HepG2 (cell line): ENCODE data around the gene ZNF433. TPM values are rescaled to one million over a fixed set of nuclear protein-coding genes. Genes with fewer than 3 reads are reported as not detected.
"Not testable (repeated sequence)": the region's sequence is repeated elsewhere in the genome, so short reads cannot be mapped to it uniquely, and the experiment has no call there.

ENCODE experiments used
- ATAC-seq: fragments of 200-7000 bp; cut with Tn5 transposase; 3 replicates; pipeline ENCODE4 v1.9.1; 2020; ENCODE audit warnings: mild to moderate bottlenecking, moderate library complexity
- BruUV-seq: library from RNA; stranded (reverse); fragments of 400-500 nt; replicated peaks from 2 replicates; lab custom pipeline; 2021; lab: Mats Ljungman, UMichigan
- CTCF ChIA-PET: fragments of 300-600 bp; formaldehyde crosslinking; extraction: SDS; loops from one replicate; lab custom pipeline; 2021; ENCODE audit warnings: low total read pairs, inconsistent platforms, low intra/inter-chr PET ratio; lab: Yijun Ruan, JAX
- POLR2A ChIA-PET: fragments of 350-600 bp; sonication (Branson Sonifier 250); formaldehyde crosslinking; loops from one replicate; lab custom pipeline; 2020; ENCODE audit warnings: antibody characterized with exemption, inconsistent platforms; lab: Yijun Ruan, JAX
- DNase-seq: peaks from one replicate; pipeline ENCODE4 v3.0.0-alpha.2; 2015; ENCODE audit warnings: low spot score
- FAIRE-seq: peaks from 3 replicates; lab custom pipeline; 2011; peaks lifted over from hg19 to GRCh38; lab: Jason Lieb, UNC
- H2AFZ ChIP-seq: one replicate; pipeline ENCODE4 v1.6.1; 2011; ENCODE audit warnings: low read length, inconsistent platforms
- H3K27ac ChIP-seq: fragments of 300-600 bp; 3 replicates; pipeline ENCODE4 v1.8.0; 2011; ENCODE audit warnings: mixed run types, mild to moderate bottlenecking, mixed read lengths, low read length, inconsistent platforms; ENCODE audit not compliant: insufficient read depth; ENCODE audit errors: extremely low read length
- H3K27me3 ChIP-seq, 2 experiments: fragments of 200-600 bp in 1 of 2; 2 replicates in 1 of 2; 3 replicates in 1 of 2; pipeline versions ENCODE4 v1.6.0 to v1.8.0; 2011; ENCODE audit warnings: low read length in 2 of 2, mild to moderate bottlenecking in 2 of 2, moderate library complexity in 2 of 2, inconsistent platforms in 1 of 2; ENCODE audit not compliant: insufficient read depth in 2 of 2, control insufficient read depth in 1 of 2
- H3K36me3 ChIP-seq, 2 experiments: fragments of 200-600 bp in 1 of 2; replicated peaks in 1 of 2; 2 replicates in 1 of 2; 3 replicates in 1 of 2; pipeline versions ENCODE4 v1.5.1 to v1.8.0; 2011; ENCODE audit warnings: low read length in 2 of 2, inconsistent platforms in 1 of 2; ENCODE audit not compliant: insufficient read depth in 2 of 2, control insufficient read depth in 1 of 2
- H3K4me1 ChIP-seq: 2 replicates; pipeline ENCODE4 v1.5.1; 2012; ENCODE audit warnings: low read length, inconsistent platforms; ENCODE audit not compliant: insufficient read depth
- H3K4me2 ChIP-seq: 2 replicates; pipeline ENCODE4 v1.6.0; 2011; ENCODE audit warnings: low read depth, low read length, inconsistent platforms
- H3K4me3 ChIP-seq, 3 experiments: fragments of 200-600 bp in 1 of 3; sonication (generic), shearing (Covaris generic) in 1 of 3; replicated peaks in 1 of 3; 2 replicates each; pipeline ENCODE4 v1.5.1; 2011 to 2016; ENCODE audit warnings: low read length in 3 of 3, inconsistent platforms in 2 of 3, low read depth in 2 of 3, mild to moderate bottlenecking in 2 of 3, control low read depth in 1 of 3, mixed read lengths in 1 of 3; ENCODE audit not compliant: insufficient read depth in 1 of 3
- H3K79me2 ChIP-seq: one replicate; pipeline ENCODE4 v1.6.1; 2011; ENCODE audit warnings: low read length, inconsistent platforms; ENCODE audit not compliant: insufficient read depth
- H3K9ac ChIP-seq: 2 replicates; pipeline ENCODE4 v1.6.0; 2011; ENCODE audit warnings: mild to moderate bottlenecking, low read depth, low read length, inconsistent platforms; ENCODE audit not compliant: insufficient read depth
- H3K9me3 ChIP-seq: 2 replicates; pipeline ENCODE4 v1.5.1; 2012; ENCODE audit warnings: mild to moderate bottlenecking, low read length
- H4K20me1 ChIP-seq: 2 replicates; pipeline ENCODE4 v1.6.0; 2011; ENCODE audit warnings: inconsistent platforms, mild to moderate bottlenecking, low read length, moderate library complexity; ENCODE audit not compliant: insufficient read depth
- BCL6 ChIP-seq: IDR thresholded peaks from 2 replicates; pipeline ENCODE4 v1.6.1; 2016; ENCODE audit warnings: missing genetic modification reagents, missing compliant biosample characterization
- CEBPZ ChIP-seq: IDR thresholded peaks from 2 replicates; pipeline ENCODE4 v1.6.1; 2012; ENCODE audit warnings: low read length, improper control_type of control experiment
- IKZF5 ChIP-seq: IDR thresholded peaks from 2 replicates; pipeline ENCODE4 v1.6.1; 2018; ENCODE audit warnings: missing genetic modification reagents, mild to moderate bottlenecking, missing compliant biosample characterization
- PRMT3 ChIP-seq: sonication (generic); formaldehyde crosslinking; IDR thresholded peaks from 2 replicates; pipeline ENCODE4 v1.8.1; 2022; ENCODE audit warnings: low read depth, mild to moderate bottlenecking, moderate library complexity, missing genetic modification reagents, borderline replicate concordance
- SP5 ChIP-seq: IDR thresholded peaks from 2 replicates; pipeline ENCODE4 v1.6.1; 2016; ENCODE audit warnings: low read depth, borderline replicate concordance
- ZNF75D ChIP-seq: sonication (generic); formaldehyde crosslinking; IDR thresholded peaks from 2 replicates; pipeline ENCODE4 v1.8.1; 2023; ENCODE audit warnings: missing genetic modification reagents, mild to moderate bottlenecking, borderline replicate concordance
- WGBS: methylation state at CpG from one replicate; pipeline ENCODE4 v1.1.6; 2017; ENCODE audit warnings: low lambda C conversion rate; 5-methylcytosine and 5-hydroxymethylcytosine counted together
- in situ Hi-C: cut with HindIII; loops from 2 replicates; pipeline ENCODE4 v1.10.0; 2017; ENCODE audit warnings: low pct_unique_long_range_greater_than_20kb; ENCODE audit not compliant: extremely low pct_ligation_motif_present
- intact Hi-C: fragments of 100-400 bp; cut with micrococcal nuclease; formaldehyde crosslinking; loops from one replicate; pipeline ENCODE4 v1.10.0; 2022; ENCODE audit not compliant: unreplicated experiment
- polyA plus RNA-seq, 8 experiments: library from polyadenylated mRNA; depleted of rRNA in 3 of 8; stranded (reverse) in 7 of 8; unstranded in 1 of 8; fragments of >200 nt; fragmentation: Illumina TruSeq in 4 of 8; extraction: Trizol in 4 of 8; gene quantifications; 2 replicates each; pipeline versions ENCODE4 v1.2.1 to v1.2.3, GENCODE V29; 2011 to 2016; ENCODE audit warnings: low read depth in 4 of 8, missing spikeins in 1 of 8, mixed read lengths in 1 of 8; ENCODE audit not compliant: insufficient read depth in 1 of 8
- total RNA-seq, 5 experiments: library from RNA; depleted of rRNA; stranded (reverse); fragments of >200 nt; fragmentation: Illumina TruSeq; extraction: Trizol; gene quantifications; 2 replicates each; pipeline ENCODE4 v1.2.3, GENCODE V29; 2016; ENCODE audit warnings: low read depth in 1 of 5
- TF ChIP-seq, protein P1 (sequence below): sonication (generic); formaldehyde crosslinking; IDR thresholded peaks from 2 replicates; pipeline ENCODE4 v1.4.0; 2020; ENCODE audit warnings: missing genetic modification reagents
- TF ChIP-seq, protein P2 (sequence below): sonication (generic); formaldehyde crosslinking; conservative IDR thresholded peaks from 2 replicates; pipeline ENCODE4 v1.8.0; 2022; ENCODE audit warnings: low read depth, missing genetic modification reagents

The ZNF433 gene
- total and polyA plus RNA-seq, 2 of the 13 experiments (the other 11 are each of a cell fraction or from before 2014, with no cell fraction given): 1.8 to 4.9 TPM

- BruUV-seq, H3K79me2 ChIP-seq, H2AFZ ChIP-seq, intact Hi-C loops, DNase-seq, H3K4me3 ChIP-seq, CTCF ChIA-PET, in situ Hi-C loops, POLR2A ChIA-PET, H3K4me2 ChIP-seq, ATAC-seq, H3K4me1 ChIP-seq, H3K27ac ChIP-seq, H3K27me3 ChIP-seq, FAIRE-seq, H3K9ac ChIP-seq, H4K20me1 ChIP-seq: not testable (repeated sequence)
- TF ChIP-seq ZNF75D (CRISPR knock-in tag): peak; percentile 93
- Histone ChIP-seq H3K9me3 (peaks cover 27% of the 10 kb centered on the region), H3K36me3 (peaks cover 2 to 20% of the 10 kb centered on the region in 2 experiments; a peak in 3 of 5 replicates)
- WGBS: 48% methylated on average over 3 of the region's 3 CpGs
These were observed 40.9 kb upstream of the ZNF433 start for GRCh38 chr19:12076331-12076730.

DNA sequence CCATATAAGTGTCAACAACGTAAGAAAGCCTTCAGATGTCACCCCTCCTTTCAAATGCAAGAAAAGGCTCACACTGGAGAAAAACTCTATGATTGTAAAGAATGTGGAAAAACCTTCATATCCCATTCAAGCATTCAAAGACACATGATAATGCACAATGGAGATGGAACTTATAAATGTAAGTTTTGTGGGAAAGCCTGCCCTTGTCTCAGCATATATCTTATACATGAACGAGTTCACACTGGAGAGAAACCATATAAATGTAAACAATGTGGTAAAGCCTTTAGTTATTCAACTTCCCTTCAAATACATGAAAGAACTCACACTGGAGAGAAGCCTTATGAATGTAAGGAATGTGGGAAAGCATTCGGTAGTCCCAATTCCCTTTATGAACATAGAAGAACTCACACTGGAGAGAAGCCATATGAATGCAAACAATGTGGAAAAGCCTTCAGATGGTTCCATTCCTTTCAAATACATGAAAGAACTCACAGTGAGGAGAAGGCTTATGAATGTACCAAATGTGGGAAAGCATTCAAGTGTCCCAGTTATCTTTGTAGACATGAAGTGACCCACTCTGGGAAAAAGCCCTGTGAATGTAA, 40.2 kb upstream of the ZNF433 start:
- Histone ChIP-seq H3K36me3 (peaks cover 2 to 20% of the 10 kb centered on the region in 2 experiments; a peak in 3 of 5 replicates), H3K9me3 (peaks cover 27% of the 10 kb centered on the region), H3K79me2 (no peaks in the 10 kb centered on the region), H3K27ac (no peak overlapping the region), H4K20me1 (no peaks in the 10 kb centered on the region), H3K4me2 (no peak overlapping the region), H3K4me3 (no peak overlapping the region), H3K27me3 (no peaks in the 10 kb centered on the region), H3K9ac (no peak overlapping the region), H3K4me1 (no peaks in the 10 kb centered on the region), H2AFZ (no peak overlapping the region)
- intact Hi-C loops: no loop called here
- no TSS peak for BruUV-seq
- CTCF ChIA-PET: no interaction called here
- in situ Hi-C loops: no loop called here
- no peak for DNase-seq
- FAIRE-seq: no peak
- WGBS: 53% methylated on average over 3 of the region's 3 CpGs
- ATAC-seq: no peak
- POLR2A ChIA-PET: no interaction called here
- TF ChIP-seq, protein P1, sequence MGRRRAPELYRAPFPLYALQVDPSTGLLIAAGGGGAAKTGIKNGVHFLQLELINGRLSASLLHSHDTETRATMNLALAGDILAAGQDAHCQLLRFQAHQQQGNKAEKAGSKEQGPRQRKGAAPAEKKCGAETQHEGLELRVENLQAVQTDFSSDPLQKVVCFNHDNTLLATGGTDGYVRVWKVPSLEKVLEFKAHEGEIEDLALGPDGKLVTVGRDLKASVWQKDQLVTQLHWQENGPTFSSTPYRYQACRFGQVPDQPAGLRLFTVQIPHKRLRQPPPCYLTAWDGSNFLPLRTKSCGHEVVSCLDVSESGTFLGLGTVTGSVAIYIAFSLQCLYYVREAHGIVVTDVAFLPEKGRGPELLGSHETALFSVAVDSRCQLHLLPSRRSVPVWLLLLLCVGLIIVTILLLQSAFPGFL (CRISPR knock-in tag): no peak
- no peak for TF ChIP-seq CEBPZ
- TF ChIP-seq IKZF5 (CRISPR knock-in tag): no peak
- TF ChIP-seq BCL6 (CRISPR knock-in tag): no peak
- TF ChIP-seq, protein P2, sequence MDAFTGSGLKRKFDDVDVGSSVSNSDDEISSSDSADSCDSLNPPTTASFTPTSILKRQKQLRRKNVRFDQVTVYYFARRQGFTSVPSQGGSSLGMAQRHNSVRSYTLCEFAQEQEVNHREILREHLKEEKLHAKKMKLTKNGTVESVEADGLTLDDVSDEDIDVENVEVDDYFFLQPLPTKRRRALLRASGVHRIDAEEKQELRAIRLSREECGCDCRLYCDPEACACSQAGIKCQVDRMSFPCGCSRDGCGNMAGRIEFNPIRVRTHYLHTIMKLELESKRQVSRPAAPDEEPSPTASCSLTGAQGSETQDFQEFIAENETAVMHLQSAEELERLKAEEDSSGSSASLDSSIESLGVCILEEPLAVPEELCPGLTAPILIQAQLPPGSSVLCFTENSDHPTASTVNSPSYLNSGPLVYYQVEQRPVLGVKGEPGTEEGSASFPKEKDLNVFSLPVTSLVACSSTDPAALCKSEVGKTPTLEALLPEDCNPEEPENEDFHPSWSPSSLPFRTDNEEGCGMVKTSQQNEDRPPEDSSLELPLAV (CRISPR knock-in tag): no peak
- TF ChIP-seq PRMT3 (CRISPR knock-in tag): no peak
- no peak for TF ChIP-seq SP5 (CRISPR knock-in tag)
